Fibroblast of skin of left quadriceps (primary cell): ENCODE data around the gene FAM89A.
"Not testable (repeated sequence)": the region's sequence is repeated elsewhere in the genome, so short reads cannot be mapped to it uniquely, and the experiment has no call there.

Experiments
- DNase-seq, 2 experiments: peaks; one replicate each; pipeline ENCODE4 v3.0.0-alpha.2; 2013; ENCODE audit warnings: low read depth in 2 of 2

Gene FAM89A

DNA sequence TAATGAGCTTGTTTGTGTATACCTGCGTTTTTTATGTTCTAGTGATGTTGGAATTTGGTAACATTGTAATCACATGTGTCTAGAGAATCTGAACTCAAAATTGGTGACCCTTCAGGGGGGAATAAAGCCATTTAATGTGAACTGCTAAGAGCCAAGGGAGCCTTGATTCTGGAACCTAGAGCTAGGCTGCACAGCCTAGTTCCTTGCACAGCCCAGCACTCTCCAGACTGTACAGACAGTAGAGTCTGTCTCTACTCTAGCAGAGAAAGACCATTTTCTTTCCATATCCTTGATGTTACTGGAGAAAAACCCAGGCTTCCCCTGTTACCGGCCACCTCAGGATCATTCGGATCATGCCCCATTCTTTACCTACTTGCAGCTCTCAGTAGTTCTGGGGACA, 52.6 kb downstream of the FAM89A start:
- no peak for DNase-seq

DNA sequence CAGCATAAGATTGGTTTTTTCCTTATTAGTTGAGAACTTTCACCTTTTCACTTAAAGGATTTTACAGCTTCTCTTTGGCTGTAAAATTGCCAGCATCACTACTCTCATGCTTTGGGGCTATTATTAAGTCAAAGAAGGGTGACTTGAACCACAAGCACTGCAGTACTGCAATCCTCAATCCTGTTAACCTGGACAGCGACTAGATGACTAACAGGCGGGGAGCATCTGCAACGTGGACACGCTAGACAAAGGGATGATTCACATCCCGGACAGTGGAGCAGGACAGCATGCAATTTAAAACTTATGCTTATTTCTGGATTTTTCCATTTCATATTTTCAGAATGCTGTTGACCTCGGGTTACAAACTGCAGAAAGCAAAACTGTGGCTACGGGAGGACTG, 53.1 kb downstream of the FAM89A start:
- DNase-seq: peak; percentile 6 to 18

DNA sequence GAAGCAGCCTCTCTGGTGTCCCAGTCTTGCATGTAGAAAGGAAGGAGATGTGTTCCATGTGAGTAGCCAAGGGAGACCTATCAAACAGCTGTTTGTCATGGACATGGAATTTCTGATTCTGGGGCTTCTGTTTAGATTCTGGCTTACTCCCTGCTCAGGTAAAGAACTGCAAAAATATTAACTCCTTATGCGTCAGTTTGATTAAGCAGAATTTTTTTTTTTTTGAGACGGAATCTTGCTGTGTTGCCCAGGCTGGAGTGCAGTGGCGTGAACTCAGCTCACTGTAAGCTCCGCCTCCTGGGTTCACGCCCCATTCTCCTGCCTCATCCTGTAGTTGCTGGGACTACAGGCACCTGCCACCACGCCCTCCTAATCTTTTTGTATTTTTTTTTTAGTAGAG, 54.3 kb downstream of the FAM89A start:
- DNase-seq: no peak

DNA sequence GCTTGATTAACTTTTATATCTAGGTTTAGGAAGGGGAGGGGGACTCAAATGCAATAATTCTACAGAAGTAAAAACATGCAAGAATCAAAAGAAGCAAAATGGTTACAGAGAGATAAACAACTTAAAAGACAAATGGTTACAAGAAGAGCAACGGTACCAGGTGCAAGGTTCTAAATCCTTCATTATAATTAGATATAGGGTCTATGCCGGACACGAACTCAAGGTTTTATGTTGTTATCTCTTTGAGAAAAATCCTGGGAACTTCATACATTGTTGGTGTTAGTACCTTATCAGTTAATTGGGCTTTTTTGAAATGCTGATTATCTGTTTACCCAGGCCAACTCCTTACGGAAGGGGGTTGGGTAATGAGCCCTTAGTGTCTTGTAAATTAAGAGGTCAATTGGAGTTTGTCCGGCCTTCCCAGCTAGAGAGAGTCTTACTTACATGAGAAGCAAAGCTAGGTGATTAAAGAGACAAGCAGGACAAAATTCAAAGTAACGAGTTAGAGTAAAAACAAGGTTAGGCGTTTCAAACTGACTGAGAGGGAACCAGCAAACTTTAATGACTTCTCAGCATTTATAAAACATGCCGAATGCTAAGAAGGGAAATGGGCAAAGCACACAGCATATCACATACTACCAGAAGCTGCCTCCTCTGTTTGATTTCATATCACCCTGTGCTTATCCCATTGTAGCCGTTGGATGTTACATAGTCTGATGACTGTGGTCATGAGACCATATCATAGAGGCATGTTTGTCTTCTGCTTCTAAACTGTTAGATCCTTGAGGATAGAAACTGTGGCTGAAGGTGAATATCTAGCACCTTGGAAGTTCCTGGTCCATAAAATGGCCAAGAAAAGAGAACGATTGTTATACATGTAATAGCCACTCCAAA, 55.2 kb downstream of the FAM89A start:
- DNase-seq: not testable (repeated sequence)

DNA sequence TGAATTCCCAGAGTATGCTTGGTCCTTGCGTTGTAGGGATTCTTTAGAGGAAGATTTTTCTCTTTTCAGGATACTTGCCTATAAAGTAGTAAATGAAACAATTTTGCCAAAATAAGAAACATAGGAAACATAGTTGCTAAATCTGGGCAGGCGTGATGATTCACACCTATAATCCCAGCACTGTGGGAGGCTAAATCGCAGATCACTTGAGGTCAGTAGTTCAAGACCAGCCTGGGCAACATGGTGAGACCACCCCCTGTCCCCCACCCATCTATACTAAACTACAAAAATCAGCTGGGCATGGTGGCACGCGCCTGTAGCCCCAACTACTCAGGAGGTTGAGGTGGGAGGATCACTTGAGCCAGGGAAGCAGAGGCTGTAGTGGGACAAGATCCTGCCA, 56.2 kb downstream of the FAM89A start:
- no peak for DNase-seq

DNA sequence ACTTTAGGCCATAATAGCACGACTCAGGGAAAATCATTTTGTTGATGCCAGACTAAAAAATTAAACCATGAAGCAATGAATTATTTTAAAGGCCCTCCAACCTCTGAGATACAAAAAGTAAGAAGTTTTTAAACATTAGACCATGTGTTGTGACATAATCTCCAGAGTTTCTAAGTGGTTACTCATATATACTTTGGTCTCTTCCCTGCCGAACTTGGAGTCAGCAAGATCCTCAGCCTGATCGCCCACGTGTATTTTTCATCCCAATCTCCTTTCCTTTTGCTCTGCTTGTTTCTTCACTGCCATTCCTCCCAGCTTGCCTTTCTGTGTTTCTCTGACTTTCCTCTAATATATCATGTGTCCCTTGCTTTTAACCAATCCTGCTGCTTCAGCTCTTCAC, 57.4 kb downstream of the FAM89A start:
- peak; percentile 20 to 21 for DNase-seq

DNA sequence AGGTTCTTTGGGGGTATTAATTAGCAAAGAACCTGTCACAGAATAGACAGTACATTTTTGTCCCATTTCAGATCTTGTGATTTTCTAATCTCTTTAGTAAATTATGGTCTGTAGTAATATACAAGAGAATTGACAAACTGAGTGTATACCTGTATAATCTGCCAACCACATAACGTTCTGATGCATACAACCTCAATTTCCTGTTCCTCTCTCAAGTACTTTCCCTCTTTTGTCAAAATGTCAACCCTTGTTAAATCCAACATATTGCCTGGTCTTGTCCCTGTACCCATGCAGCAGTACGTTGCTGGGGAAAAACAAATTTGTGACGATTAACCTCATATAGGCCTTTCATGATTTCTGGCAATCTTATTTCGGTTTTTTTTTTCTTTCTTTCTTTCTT, 60.1 kb downstream of the FAM89A start:
- DNase-seq: no peak

DNA sequence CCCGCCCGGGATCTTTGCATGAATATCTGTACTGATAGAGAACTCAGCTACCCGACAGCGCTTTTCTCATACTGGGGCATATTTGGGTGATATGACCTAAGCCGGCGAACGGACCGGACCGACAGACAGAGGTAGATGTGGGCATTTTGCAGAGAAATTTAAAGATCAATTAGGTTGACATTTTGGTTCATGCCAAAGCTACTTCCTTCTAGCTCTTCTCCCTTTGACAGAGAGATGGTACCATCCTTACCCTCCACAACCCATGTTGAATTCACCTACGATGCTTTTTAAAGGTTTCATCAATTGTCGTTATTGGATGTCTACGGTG, 60.7 kb downstream of the FAM89A start:
- DNase-seq: no peak

DNA sequence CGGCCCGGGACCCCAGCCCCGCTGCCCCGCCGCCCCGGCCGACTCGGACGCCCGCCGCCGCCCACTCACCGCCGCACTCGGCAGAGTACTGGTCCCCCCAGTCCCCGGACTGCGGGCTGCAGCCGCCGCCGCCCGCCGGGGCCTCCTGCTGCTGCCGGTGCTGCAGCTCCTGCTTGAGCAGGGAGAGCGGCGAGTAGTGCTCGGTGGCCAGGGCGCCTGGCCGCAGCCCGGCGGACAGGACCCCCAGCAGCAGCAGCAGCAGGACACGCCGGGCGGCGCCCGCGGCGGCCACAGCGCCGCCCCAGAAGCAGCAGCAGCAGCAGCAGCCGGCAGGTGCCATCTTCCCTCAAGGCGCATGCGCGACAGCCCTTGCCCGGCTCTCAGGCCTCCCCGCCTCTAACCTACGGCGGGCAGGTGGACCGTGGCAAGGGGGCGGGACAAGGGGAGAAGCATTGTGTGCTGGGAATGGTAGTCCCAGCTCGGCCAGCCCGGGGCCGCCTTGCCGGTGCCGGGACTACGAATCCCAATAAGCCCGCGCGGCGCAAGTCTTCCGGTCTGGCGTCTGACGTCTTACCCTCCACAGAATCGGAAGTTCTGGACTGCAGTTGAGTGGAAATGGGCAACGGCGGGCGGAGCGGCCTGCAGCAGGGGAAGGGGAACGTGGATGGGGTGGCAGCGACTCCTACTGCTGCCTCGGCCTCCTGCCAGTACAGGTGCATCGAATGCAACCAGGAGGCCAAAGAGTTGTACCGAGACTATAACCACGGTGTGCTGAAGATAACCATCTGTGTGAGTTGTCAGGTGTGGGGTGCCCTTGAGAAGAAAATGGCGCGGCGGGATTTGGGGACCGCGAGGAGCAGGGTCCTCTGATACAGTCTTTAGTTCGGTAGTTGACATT, 61.3 kb downstream of the FAM89A start, which contains the start of the genes ARV1 and TTC13:
Gene ARV1 (plus strand): TSS at position 604 of the 898 bp plus-strand sequence. CDS start 12 bp downstream, at position 616.
Gene TTC13 (minus strand): TSS at position 371 of the 898 bp plus-strand sequence. CDS start 31 bp downstream, at position 340.
- peak; percentile 91 to 92 for DNase-seq

DNA sequence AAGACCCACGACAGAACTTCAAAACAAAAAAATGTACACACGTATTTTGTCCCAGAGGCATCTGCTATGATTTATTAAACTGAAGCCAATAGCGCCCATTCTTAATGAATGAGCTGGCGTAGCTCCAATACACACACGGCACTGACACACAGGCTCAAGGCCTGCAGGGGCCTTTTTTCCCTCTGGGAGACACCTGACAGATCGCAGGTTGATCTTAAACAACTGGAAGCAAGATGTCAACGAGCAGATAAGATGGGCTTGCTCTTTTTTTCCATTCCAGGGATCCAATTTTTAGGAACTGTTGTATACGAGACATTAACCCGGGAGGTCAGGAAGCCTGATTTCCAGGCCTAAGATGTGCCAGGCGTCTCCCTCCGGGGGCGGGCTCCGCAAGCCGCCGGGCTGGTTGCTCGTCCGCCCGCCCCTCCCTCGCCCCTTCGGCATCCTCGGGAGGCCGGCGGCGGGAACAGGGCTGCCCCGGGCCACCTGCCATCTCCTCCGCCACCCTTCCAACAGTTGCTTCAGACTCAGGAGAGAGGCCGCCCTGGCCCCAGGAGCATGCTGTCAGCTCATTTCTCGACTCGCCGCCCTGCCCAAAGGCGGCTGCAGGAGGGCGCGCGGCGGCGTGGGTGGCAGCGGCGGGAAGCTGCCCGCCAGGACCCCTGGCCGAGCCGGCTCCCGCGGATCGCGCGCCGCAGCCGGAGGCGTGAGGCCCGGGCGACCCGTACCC, 62.1 kb downstream of the FAM89A start:
- DNase-seq: no peak

DNA sequence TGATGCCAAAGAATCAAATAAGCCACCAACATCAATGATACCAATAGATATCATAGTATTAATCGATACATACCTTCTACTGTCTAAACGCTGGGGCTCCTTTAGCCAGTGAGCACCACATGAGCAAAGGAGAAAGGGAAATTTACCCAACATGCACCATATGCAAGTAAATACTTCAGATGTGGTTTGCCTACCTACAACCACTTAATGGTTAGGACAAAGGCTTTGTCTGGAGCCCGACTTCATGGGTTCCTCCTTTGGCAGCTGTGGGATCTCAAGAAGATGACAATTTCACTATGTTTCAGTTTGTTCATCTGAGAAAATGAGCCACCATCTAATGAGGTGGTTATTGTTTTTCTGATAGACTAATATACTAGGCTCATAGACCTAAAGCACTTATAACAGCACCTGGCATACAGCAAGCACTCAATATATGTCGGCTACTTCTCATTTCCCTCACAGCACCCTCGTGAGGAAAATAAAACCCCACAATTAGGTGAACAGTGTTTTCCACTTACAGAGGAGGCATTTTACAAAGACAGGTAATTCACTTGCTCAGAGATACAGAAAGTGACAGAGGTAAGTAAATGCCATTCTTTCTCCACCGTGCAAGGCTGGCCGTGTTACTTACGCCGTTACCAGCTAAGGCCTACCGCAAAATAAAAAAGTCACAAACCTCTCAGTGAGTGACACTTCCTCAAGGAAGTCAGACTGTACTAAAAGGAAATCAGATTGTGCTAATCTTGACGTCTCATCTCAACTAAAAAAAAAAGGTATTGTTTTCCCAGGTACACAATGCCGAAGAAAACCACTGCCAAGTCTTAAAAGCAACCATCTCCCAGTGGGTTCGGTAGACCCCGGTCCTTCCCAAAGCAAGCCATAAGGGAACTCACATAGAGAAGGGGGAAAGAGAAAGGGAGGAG, 63.0 kb downstream of the FAM89A start:
- no peak for DNase-seq

DNA sequence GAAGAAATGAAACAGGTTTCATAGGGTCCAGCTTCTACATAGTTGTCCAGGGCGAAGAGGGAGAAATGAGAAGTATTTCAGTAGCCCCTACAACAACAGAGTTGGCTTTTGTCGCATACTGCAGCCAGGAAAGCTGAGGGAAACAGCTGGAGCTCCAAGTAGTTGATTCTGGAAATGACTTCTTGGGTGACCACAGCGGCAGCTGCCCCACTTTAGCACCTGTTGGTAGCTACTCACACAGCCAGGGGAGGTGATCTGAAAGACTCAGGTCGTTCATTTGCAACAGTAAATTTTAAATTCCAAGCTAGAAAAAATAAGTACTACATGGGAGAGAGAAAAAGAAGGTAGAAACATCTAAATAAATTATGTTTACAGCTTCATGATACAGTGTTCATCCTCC, 63.7 kb downstream of the FAM89A start:
- no peak for DNase-seq

DNA sequence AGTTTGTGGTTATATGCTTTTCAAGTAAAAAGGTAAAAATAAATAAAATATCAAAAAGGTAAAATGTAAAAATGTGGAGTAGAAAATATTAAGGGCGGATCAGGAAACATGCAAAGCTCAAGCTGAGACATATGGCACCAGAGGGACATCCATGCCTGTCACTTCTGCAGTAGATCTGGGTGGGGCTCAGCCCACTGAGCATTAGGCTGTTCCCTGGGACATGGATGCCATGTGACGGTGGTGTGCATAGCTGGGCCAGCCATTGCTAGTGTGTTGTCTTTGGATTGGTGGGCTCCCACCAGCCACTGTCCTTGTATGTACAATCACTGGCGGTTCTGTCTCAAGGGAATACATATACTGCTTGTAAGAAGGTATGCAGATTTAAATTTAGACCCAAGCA, 64.4 kb downstream of the FAM89A start:
- DNase-seq: no peak

DNA sequence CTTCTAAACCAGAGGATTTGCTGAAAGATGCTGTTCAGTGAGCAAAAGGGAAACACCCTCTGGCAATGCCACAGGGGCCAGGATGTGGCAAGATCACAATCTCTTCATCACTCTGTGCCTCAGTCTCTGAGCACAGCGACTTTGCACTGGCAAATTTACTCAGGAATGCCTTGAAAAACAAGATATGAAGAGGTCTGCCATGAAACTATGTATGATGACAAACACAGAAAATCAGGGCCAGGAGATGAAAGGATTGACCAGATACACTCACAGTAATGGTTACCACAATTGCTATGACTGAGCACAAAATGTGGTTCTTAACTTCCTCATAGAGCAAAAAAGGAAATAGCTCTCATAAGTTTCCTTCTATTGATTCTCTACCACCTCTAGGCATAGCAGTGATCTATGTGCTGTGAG, 67.2 kb downstream of the FAM89A start:
- DNase-seq: no peak

DNA sequence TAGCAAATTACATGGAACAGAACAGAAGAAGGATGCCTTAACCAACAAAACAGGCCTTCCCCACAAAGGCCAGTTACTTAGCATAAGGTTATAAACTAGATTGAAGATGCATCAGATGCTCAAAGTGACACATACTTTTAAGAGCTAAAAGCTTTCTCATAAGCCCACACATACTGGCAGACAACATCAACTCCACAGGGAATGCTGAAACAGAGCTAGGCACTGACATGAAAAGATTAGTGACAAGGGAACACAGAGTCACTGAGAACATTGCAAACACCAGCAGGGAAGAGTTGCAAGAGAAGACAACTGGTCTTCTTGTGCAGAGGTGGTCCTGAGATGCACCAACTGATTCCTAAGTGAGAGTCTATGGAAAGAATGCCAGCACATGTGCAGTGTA, 68.3 kb downstream of the FAM89A start:
- DNase-seq: no peak

DNA sequence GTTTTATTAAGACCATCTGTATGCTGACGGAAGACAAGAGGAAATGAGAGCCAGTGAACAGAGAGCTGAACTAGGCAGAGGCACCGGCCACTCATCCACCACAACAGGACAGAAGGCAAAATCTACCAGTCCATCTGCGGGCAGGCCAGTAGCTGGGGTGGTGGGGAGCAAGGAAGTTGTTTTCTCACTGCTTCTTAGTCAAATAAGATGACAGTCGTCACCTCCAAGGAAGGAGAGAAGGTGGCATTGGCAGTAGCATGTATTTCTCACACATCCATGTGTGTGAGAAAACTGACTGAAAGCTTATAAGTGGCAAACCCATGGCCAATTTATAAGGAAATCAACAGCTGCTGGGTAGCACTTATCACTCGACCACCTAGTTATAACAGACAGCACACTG, 69.6 kb downstream of the FAM89A start:
- DNase-seq: no peak
